Embryonic facial prominence (tissue), 1 donor: Measurements from ENCODE around the gene PCCB.
"Not testable (repeated sequence)": the region's sequence is repeated elsewhere in the genome, so short reads cannot be mapped to it uniquely, and the experiment has no call there.

ENCODE experiments used
- DNase-seq: peaks from one replicate; pipeline ENCODE4 v3.0.0-alpha.2; 2016; ENCODE audit errors: extremely low spot score

Gene PCCB

GRCh38 chr3:136326316-136326715 is 76.2 kb downstream of the PCCB start:
- DNase-seq: no peak

- DNase-seq: no peak
Observed at GRCh38 chr3:136327671-136328070, 77.5 kb downstream of the PCCB start.

DNA sequence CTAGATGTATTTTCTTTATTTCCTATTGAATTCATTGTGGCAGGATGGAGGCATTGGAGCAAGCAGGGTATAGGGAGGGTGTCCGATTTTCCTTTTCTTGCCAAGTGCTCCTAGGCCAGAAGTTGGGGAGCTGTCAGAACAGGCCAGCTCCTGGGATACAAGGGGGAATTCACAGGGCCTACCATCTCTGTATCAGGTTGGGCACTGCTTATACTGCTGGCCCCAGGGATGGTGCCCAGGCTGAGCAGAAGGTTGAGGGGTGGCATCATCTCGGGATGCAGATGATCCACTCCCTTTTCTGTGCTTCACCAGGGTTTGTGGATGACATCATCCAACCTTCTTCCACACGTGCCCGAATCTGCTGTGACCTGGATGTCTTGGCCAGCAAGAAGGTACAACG is 79.5 kb downstream of the PCCB start:
- no peak for DNase-seq

GRCh38 chr3:136330900-136331299 is 80.8 kb downstream of the PCCB start:
- no peak for DNase-seq

DNA sequence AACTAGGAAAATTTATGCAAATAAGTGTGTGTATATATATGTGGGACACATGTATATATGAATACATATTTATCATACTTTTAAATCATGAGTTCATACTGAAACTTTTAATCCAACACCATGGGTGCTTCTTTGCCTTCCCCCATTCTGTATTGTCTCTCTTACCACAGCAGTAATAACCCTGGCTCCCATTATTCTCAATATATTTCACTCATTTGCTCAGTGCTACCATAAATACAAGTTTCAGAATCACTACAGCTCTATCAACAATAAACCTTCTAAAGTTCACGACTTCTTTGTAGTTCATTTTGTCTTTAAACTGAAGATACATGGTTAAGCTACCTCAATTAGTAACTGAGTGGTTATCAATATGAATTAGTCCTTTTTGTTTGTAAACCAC is 82.2 kb downstream of the PCCB start:
- no peak for DNase-seq

- no peak for DNase-seq
Observed at GRCh38 chr3:136332776-136333175, 82.6 kb downstream of the PCCB start.

GRCh38 chr3:136334209-136334608 is 84.1 kb downstream of the PCCB start:
- DNase-seq: no peak

DNA sequence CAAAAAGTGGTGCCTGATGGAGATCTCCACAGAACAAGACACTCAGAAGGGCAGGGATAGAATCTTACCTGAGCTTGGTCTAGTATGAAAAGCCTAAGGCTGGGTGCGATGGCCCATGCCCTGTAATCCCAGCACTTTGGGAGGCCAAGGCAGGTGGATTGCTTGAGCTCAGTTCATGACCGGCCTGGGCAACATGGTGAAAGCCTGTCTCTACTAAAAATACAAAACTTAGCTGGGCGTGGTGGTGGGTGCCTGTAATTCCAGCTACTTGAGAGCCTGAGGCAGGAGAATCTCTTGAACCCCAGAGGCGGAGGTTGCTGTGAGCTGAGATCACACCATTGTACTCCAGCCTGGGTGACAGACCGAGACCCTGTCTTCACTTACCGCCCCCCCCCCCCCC is 84.6 kb downstream of the PCCB start:
- DNase-seq: not testable (repeated sequence)

DNA sequence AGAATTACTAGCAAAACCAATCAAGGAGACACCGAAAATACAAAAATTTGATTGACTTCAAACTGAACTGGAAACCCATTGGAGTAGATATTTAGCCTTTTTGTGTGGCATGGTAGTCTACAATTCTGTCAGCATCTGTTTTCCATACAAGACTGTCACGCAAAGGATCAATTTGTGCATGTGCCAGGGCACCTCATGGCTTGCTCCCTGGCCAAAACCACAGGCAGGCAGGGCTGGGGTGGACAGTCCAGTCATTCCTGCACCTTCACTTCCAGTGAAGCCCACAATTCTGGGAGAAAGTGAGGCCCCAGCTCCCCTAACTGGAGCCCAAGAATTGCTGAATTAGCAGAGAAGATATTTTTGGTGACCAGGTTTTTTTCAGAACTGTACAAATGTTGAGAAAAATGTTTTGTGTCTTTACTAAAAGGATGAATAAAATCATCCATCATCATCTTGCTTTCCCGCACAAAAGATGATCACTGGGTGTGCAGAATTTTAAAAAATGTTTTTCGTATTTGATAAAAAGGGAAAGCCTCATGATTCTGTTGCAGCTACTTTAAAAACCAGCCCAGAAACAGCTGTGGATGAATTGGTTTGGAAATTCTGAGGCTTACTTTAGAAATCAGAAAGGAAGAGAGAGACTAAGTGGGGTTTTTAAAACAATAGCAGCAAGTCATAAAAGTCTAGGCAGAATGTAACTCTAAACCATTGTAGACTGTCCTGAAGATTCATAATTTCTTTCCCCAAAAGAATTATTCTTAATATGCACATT is 86.4 kb downstream of the PCCB start:
- no peak for DNase-seq

GRCh38 chr3:136343446-136343845 is 93.3 kb downstream of the PCCB start:
- no peak for DNase-seq

GRCh38 chr3:136343873-136344555 is 93.9 kb downstream of the PCCB start:
- DNase-seq: no peak

DNA sequence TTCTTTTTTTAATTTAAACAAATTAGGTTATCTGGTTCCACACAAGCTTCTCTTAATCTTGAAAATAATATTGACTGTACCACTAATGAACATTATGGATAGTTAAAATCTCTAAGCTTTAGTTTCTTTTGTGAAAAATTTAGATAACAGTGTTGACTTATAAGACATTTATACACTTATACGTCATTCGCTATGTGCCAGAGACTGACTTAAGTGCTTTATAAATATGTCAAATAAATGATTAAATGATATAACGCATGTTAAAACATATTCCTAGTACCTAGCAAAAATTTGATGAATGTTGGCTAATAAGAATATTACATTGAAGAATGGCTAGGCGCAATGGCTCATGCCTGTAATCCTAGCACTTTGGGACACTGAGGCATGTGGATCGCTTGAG is 96.3 kb downstream of the PCCB start:
- DNase-seq: no peak

DNA sequence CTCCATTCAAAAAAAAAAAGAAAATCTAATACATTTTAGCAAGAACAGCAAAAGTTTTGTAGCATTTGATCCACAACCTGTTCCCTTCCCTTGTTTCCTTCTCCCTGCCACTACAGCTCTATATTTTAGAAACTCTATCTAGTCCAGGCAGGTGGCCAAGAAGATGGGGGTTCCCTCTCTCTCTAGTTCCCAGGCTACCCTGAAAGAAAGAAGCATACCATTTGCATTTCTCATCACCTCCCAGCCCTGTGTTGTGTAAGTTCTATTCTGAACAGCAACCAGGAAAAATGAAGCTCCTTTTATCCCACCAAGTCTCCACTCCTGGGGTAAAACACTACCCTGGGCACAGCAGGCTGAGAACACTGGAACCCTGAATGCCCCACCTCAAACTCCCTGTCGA is 100.0 kb downstream of the PCCB start:
- DNase-seq: no peak

DNA sequence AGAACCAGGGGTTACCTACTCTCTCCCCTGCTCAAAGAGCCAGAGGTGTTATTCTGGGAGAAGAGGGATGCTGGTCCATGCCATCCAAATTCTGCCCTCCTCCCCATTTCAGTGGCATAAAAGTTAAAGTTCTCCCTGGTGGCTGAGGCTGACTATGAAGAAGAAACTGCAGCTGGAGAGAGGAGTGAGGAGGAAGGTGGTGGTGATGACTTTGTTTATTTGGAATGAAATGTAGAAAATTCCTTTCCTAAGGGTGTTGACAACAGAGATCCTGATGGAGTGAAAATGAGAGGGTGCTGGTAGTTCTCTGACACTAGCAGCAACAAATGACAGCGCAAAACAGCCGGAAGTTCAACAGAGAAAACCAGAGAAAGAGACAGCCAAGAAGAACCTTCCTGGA is 100.4 kb downstream of the PCCB start:
- no peak for DNase-seq

DNA sequence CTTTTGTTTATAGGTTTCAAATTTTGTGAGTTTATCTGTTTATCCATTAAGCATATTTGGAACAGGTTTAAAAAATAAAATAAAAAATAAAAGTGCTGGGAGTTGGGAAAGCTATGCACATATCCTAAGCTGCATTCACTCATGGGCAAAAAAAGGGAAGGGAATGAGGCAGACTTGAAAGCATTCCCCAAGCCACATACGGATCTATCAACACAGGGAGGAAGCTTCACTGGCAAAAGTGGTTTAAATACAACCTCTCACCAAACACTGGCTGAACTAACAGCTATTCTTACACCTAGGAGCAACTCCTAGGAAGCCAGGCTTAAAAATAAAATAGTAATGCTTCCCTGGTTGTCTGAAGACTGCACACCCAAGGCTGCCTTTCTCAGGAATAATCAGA is 101.2 kb downstream of the PCCB start:
- no peak for DNase-seq

DNA sequence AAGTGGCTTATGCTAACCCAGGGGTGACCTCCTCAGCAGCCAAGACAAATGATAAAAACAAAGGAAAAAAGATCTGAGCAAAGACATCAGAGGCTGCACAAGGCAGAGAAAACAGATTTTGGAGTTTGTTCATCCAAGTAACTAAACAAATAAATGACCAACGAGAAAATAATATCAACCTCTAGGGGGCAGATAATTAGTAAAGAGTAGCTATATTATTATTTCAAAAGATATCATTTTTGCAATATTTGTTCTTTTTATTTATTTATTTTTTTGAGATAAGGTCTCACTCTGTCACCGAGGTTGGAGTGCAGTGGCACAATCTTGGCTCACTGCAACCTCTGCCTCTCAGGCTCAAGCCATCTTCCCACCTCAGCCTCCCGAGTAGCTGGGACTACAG is 101.8 kb downstream of the PCCB start:
- DNase-seq: no peak

- no peak for DNase-seq
Observed at GRCh38 chr3:136353461-136353860, 103.3 kb downstream of the PCCB start.

DNA sequence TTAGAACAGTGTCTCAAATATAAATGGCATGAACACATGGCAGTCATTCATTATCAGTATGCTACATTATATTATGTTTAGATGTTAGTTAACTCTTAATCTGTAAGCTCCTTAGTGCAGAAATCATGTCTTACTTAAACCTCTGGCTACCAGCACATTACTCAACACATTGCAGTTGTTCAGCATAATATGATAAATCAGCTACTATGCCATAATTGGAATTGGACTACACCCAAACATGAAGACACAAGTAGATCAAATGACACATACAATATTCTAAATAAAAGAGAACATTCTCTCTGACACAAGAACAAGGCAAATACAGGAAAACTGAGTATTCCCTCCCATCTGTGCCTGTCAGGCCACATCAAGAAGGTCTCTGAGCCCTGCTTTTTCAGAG is 116.1 kb downstream of the PCCB start:
- DNase-seq: no peak

DNA sequence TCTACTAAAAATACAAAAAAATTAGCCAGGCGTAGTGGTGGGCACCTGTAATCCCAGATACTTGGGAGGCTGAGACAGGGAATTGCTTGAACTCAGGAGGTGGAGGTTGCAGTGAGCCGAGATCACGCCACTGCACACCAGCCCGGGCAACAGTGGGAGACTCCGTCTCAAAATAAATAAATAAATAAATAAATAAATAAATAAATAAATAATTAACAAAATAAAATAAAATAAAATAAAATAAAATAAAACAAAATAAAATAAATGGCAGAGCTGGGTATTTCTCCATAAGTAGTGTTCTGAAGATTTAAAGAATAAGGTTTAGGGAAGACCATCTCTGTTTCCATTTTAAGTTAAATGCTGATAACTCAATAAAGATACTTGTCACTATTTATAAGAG is 125.7 kb downstream of the PCCB start:
- DNase-seq: not testable (repeated sequence)

- DNase-seq: no peak
Observed at GRCh38 chr3:136377508-136377907, 127.4 kb downstream of the PCCB start.

DNA sequence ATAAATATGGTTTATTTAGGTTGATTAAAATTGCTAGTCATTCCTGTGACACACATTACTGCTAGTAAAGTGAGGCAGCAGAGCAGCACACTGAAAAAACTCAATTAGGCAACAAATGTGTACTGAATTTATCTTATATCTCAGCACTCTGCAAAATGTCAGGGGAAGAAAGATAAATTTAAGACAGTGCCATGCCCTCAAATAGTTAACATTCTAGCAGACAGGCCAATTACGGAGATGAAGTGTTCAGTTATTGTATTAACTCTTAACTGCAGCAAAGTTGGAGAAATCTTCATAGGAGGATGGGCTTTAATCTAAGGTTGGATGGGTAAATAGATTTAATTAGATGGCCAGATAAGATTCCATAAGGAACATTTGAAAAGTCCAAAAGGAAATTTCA is 127.9 kb downstream of the PCCB start:
- DNase-seq: no peak
